Stimulated activated CD4-positive, alpha-beta T cell treated with anti-CD3 and anti-CD28 coated beads, Interleukin-2, amount 100 ng/mL, for 48 hours (primary cell): ENCODE measurements around the gene SLC35B1.

Experiments
- DNase-seq, 2 donors: peaks; one replicate each; pipeline ENCODE4 v3.0.0-alpha.2; 2020

SLC35B1 gene

GRCh38 chr17:49659661-49660382 lies 47.9 kb downstream of the SLC35B1 start:
- DNase-seq: no peak

DNA sequence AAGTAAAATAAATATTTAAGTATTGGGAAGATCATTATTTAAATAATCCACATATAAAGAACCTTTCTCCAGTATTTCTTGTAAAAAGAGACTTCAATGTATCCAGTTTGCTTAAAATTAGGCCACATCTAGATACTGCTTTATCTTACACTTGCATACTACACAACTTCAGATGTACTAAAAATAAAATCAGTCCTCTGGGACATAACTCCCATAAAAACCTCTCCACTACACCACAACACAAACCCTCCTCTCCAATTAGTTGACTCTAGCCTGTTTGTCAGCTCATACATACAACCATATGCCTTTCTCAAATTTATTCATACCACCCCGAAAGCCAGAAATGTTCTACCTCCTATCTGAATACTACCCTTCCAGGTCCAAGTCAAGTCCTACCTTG lies 51.5 kb downstream of the SLC35B1 start:
- DNase-seq: no peak
